BE2C (cell line): ENCODE measurements around the gene IMPA2. TPM values are rescaled to one million over a fixed set of nuclear protein-coding genes. Genes with fewer than 3 reads are reported as not detected.

Experiments
- DNase-seq: peaks from one replicate; pipeline ENCODE4 v3.0.0-alpha.2; 2020
- H3K27me3 ChIP-seq: fragments of 250-450 bp; sonication (Bioruptor Pico); 2 replicates; pipeline ENCODE4 v1.5.1; 2020; ENCODE audit warnings: mild to moderate bottlenecking
- H3K36me3 ChIP-seq: fragments of 250-450 bp; sonication (Bioruptor Pico); 2 replicates; pipeline ENCODE4 v1.5.1; 2020; ENCODE audit warnings: mild to moderate bottlenecking
- H3K4me1 ChIP-seq: fragments of 250-450 bp; sonication (Bioruptor Pico); 2 replicates; pipeline ENCODE4 v1.5.1; 2020
- H3K4me3 ChIP-seq: 2 replicates; pipeline ENCODE4 v1.5.1; 2011; ENCODE audit warnings: low read depth, low read length
- H3K9me3 ChIP-seq: fragments of 250-450 bp; sonication (Bioruptor Pico); 2 replicates; pipeline ENCODE4 v1.5.1; 2020
- polyA plus RNA-seq: library from polyadenylated mRNA; unstranded; fragments of >200 nt; gene quantifications from one replicate; pipeline ENCODE4 v1.2.1, GENCODE V29; 2012; ENCODE audit warnings: low read depth, missing spikeins; ENCODE audit not compliant: insufficient read length, insufficient read depth
- TF ChIP-seq, protein P1 (sequence below): IDR thresholded peaks from 2 replicates; pipeline ENCODE4 v1.5.1; 2012; ENCODE audit warnings: mild to moderate bottlenecking, low read depth, low read length

The IMPA2 gene
- polyA plus RNA-seq, result 1.2 TPM

DNA sequence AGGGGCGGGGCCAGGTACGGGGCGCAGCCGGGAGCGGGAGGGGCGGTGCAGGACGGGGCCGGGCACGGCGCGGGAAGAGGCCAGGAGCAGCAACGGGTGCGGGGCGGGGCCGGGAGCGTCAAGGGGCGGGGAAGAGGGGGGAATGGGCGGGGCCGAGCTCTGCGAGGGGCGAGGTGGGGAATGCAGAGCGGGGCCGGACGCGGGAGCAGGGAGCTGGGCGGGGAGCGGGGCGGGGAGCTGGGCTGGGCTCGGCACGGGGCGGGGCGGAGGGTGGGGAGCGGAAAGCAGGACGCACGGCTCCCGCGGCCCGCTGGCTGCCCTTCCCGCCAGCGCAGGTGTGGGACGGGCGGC, at the start of gene IMPA2:
Gene IMPA2, plus strand, starts transcription at position 316 of the 351 bp plus-strand sequence. CDS start 163 bp downstream, outside the sequence.
- Histone ChIP-seq H3K27me3 (peaks cover 11% of the 10 kb centered on the region), H3K4me1 (no peaks in the 10 kb centered on the region), H3K4me3 (peak within 1 kb of the TSS; percentile 56), H3K9me3 (no peaks in the 10 kb centered on the region), H3K36me3 (no peaks in the 10 kb centered on the region)
- no peak for DNase-seq
- TF ChIP-seq, protein P1, sequence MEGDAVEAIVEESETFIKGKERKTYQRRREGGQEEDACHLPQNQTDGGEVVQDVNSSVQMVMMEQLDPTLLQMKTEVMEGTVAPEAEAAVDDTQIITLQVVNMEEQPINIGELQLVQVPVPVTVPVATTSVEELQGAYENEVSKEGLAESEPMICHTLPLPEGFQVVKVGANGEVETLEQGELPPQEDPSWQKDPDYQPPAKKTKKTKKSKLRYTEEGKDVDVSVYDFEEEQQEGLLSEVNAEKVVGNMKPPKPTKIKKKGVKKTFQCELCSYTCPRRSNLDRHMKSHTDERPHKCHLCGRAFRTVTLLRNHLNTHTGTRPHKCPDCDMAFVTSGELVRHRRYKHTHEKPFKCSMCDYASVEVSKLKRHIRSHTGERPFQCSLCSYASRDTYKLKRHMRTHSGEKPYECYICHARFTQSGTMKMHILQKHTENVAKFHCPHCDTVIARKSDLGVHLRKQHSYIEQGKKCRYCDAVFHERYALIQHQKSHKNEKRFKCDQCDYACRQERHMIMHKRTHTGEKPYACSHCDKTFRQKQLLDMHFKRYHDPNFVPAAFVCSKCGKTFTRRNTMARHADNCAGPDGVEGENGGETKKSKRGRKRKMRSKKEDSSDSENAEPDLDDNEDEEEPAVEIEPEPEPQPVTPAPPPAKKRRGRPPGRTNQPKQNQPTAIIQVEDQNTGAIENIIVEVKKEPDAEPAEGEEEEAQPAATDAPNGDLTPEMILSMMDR, result no peak

DNA sequence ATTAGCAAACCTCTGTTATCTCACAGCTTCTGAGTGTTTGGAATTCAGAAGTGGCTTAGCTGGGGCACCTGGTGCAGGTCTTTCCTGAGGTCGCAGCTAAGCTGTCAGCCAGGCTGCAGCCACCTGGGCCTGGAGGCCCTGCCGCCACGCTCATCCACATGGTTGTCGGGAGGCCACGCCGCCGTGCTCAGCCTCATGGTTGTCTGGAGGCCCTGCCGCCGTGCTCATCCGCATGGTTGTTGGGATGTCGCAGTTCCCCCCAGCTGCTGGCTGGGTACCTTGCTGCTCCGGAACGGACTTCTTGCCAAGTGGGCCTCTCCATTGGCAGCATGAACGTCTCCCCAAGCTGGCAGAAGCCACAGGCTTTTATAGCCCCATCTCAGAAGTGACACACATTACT, 48.9 kb upstream of the IMPA2 start:
- Histone ChIP-seq H3K36me3 (no peaks in the 10 kb centered on the region), H3K4me3 (no peak overlapping the region), H3K27me3 (no peaks in the 10 kb centered on the region), H3K9me3 (no peaks in the 10 kb centered on the region), H3K4me1 (no peaks in the 10 kb centered on the region)
- TF ChIP-seq, protein P1, result no peak
- DNase-seq, result no peak

DNA sequence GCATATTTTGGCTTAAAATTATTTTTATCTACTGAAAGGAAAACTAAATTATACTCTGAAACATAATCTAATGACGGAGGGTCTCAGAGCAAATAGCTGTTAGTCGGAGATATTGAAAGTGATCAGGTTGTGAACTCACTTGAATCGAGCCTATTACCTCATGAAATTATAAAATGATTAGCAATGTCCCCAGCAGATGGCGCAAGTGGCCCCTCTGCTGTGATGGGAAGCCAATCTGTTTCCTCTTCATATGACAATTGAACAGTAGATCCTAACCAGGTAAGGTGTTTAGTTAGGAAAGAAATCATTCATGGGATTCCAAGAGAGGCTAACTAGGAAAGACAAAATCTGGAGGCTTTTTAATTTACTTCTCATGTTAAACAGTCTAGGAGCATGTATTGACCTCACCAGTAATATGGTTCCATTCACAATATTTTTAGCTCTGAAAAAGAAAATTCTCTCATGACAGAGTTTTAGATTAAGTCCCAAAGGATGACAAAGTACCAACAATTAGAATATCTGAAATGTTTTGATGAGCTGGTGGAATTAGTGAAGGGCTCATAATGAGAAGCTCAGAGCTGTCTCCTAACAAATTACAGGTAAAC, 43.3 kb upstream of the IMPA2 start:
- TF ChIP-seq, protein P1, result peak; percentile 62
- no peaks in the 10 kb centered on the region for H3K4me1 ChIP-seq
- H3K27me3 ChIP-seq, result no peaks in the 10 kb centered on the region
- peak; percentile 53 for DNase-seq
- no peaks in the 10 kb centered on the region for H3K9me3 ChIP-seq
- no peak overlapping the region for H3K4me3 ChIP-seq
- H3K36me3 ChIP-seq, result no peaks in the 10 kb centered on the region

DNA sequence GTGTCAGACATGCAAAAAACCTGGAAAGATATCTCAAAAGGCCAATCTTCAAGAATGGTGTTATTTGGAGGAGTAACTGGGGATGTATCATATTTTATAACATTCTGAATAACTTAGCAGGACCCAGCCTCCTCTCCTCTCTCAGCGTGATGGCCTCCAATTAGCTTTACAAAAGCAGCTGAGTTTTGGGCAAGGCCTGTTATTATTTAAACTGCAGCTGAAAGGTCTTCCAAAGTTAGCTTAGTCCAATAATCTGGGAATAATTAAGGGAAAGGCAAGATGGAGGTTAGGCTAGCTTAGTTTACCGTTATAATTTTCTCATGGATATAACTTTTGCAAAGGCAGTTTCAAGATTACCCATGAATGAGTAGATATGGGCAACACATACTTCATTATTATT, 40.4 kb upstream of the IMPA2 start:
- Histone ChIP-seq H3K9me3 (no peaks in the 10 kb centered on the region), H3K4me1 (no peaks in the 10 kb centered on the region), H3K4me3 (no peak overlapping the region), H3K36me3 (no peaks in the 10 kb centered on the region), H3K27me3 (no peaks in the 10 kb centered on the region)
- TF ChIP-seq, protein P1, result no peak
- no peak for DNase-seq

DNA sequence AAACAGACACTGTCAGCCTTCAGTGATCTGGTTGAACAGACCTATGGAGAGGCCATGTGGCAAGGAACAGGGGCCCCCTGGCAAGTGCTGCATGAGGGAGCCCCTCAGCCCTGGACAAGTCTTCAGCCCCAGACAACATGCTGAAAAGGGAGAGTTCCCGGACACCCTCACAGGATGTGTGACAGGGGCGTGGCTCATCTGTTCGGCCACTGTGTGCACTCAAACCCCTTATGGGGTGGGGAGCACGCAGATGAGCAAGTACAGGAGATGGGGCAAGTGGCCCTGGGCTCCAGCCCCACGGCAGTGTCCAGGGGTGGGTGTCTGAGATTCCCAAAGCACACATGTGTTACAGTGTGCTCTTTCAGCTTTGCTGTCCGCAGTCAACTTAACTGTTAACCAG, 37.8 kb upstream of the IMPA2 start:
- TF ChIP-seq, protein P1, result no peak
- no peaks in the 10 kb centered on the region for H3K4me1 ChIP-seq
- DNase-seq, result no peak

DNA sequence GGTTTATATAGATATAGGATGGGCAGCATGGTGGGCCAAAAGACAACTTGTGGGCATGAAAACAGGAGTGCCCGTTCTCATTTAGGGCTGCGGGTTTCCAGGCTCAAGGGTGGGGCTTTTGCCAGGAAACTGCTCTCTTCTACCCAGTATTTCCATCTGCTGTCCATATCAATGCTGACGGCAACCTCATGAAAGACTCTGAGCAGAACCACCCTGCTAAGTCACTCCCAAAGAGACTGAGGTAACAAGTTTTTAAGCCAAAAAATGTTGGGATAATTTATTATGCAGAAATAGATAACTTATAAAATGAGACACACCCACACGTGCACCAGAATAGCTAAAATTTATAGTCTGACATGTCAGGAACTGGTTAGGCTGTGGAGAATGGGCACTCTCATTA, 37.1 kb upstream of the IMPA2 start:
- H3K36me3 ChIP-seq, result no peaks in the 10 kb centered on the region
- TF ChIP-seq, protein P1, result no peak
- no peaks in the 10 kb centered on the region for H3K4me1 ChIP-seq
- DNase-seq, result no peak
- H3K9me3 ChIP-seq, result no peaks in the 10 kb centered on the region
- H3K4me3 ChIP-seq, result no peak overlapping the region
- H3K27me3 ChIP-seq, result no peaks in the 10 kb centered on the region

More for the DNA sequence above, 37.8 kb upstream of the IMPA2 start:
- H3K27me3 ChIP-seq, result no peaks in the 10 kb centered on the region
- H3K4me3 ChIP-seq, result no peak overlapping the region
- no peaks in the 10 kb centered on the region for H3K36me3 ChIP-seq
- H3K9me3 ChIP-seq, result no peaks in the 10 kb centered on the region
